ENCODE results near the gene GLS2. TPM values are rescaled to one million over a fixed set of nuclear protein-coding genes. Genes with fewer than 3 reads are reported as not detected.
"Not testable (repeated sequence)": the region's sequence is repeated elsewhere in the genome, so short reads cannot be mapped to it uniquely, and the experiment has no call there.

Gene GLS2
- 0.55 and 0.89 TPM in 2 replicates for total RNA-seq

GRCh38 chr12:56488041-56488955 lies at the start of gene GLS2:
Gene GLS2 (minus strand): TSS chr12:56488161. CDS start chr12:56488118, 43 bp downstream.
- intact Hi-C loops (cut with micrococcal nuclease), result no loop called here

- intact Hi-C loops (cut with micrococcal nuclease), result no loop called here
Observed at GRCh38 chr12:56537546-56537945, 49.6 kb upstream of the GLS2 start.

- intact Hi-C loops (cut with micrococcal nuclease), result no loop called here
Observed at GRCh38 chr12:56530390-56531055, 42.6 kb upstream of the GLS2 start.

GRCh38 chr12:56529656-56530055 lies 41.7 kb upstream of the GLS2 start:
- intact Hi-C loops (cut with micrococcal nuclease), result no loop called here

- intact Hi-C loops (cut with micrococcal nuclease), result no loop called here
Observed at GRCh38 chr12:56528846-56529245, 40.9 kb upstream of the GLS2 start.

- intact Hi-C loops (cut with micrococcal nuclease), result no loop called here
Observed at GRCh38 chr12:56522411-56523193, 34.6 kb upstream of the GLS2 start.

- intact Hi-C loops (cut with micrococcal nuclease), result loop anchor here (2.0 kb wide), 1 partner anchor 51 kb away; no protein-coding TSS in a partner anchor
Observed at GRCh38 chr12:56521590-56522371, 33.8 kb upstream of the GLS2 start, which contains the start of gene RBMS2. Gene RBMS2 (plus strand): TSS chr12:56521820. CDS start chr12:56522024, 204 bp downstream.

GRCh38 chr12:56521209-56521589 lies 33.2 kb upstream of the GLS2 start:
- intact Hi-C loops (cut with micrococcal nuclease), result loop anchor here (2.0 kb wide), 1 partner anchor 52 kb away; no protein-coding TSS in a partner anchor

GRCh38 chr12:56520506-56520905 lies 32.5 kb upstream of the GLS2 start:
- intact Hi-C loops (cut with micrococcal nuclease), result loop anchor here (2.0 kb wide), 1 partner anchor 52 kb away; no protein-coding TSS in a partner anchor

- intact Hi-C loops (cut with micrococcal nuclease), result loop anchor here (2.0 kb wide), 1 partner anchor 53 kb away; no protein-coding TSS in a partner anchor
Observed at GRCh38 chr12:56520048-56520447, 32.1 kb upstream of the GLS2 start.

GRCh38 chr12:56518570-56518969 lies 30.6 kb upstream of the GLS2 start:
- intact Hi-C loops (cut with micrococcal nuclease), result no loop called here

- intact Hi-C loops (cut with micrococcal nuclease), result no loop called here
Observed at GRCh38 chr12:56517854-56518253, 29.9 kb upstream of the GLS2 start.

- intact Hi-C loops (cut with micrococcal nuclease), result not testable (repeated sequence)
Observed at GRCh38 chr12:56514014-56514318, 26.0 kb upstream of the GLS2 start.

- intact Hi-C loops (cut with micrococcal nuclease), result no loop called here
Observed at GRCh38 chr12:56510786-56511185, 22.8 kb upstream of the GLS2 start.

- intact Hi-C loops (cut with micrococcal nuclease), result loop anchor here (5.0 kb wide), 1 partner anchor 92 kb away; no protein-coding TSS in a partner anchor
Observed at GRCh38 chr12:56499879-56500278, 11.9 kb upstream of the GLS2 start.

- intact Hi-C loops (cut with micrococcal nuclease), result loop anchor here (5.0 kb wide), 1 partner anchor 93 kb away; no protein-coding TSS in a partner anchor
Observed at GRCh38 chr12:56499452-56499851, 11.5 kb upstream of the GLS2 start.

GRCh38 chr12:56498126-56498902 lies 10.4 kb upstream of the GLS2 start:
- intact Hi-C loops (cut with micrococcal nuclease), result loop anchor here (5.0 kb wide), 1 partner anchor 94 kb away; no protein-coding TSS in a partner anchor

GRCh38 chr12:56496704-56497103 lies 8.7 kb upstream of the GLS2 start:
- intact Hi-C loops (cut with micrococcal nuclease), result loop anchor here (5.0 kb wide), 1 partner anchor 96 kb away; no protein-coding TSS in a partner anchor

GRCh38 chr12:56494481-56494880 lies 6.5 kb upstream of the GLS2 start:
- intact Hi-C loops (cut with micrococcal nuclease), result not testable (repeated sequence)

- intact Hi-C loops (cut with micrococcal nuclease), result not testable (repeated sequence)
Observed at GRCh38 chr12:56494106-56494415, 6.1 kb upstream of the GLS2 start.
